Mononuclear cell (primary cell): ENCODE data around the gene VAMP4. TPM values are rescaled to one million over a fixed set of nuclear protein-coding genes. Genes with fewer than 3 reads are reported as not detected.
"Not testable (repeated sequence)": the region's sequence is repeated elsewhere in the genome, so short reads cannot be mapped to it uniquely, and the experiment has no call there.

Experiments used
- H3K27me3 ChIP-seq: 2 replicates; pipeline ENCODE4 v1.6.0; 2011; ENCODE audit warnings: low read length, control low read depth; ENCODE audit not compliant: insufficient read depth
- H3K4me1 ChIP-seq: 2 replicates; pipeline ENCODE4 v1.5.1; 2011; ENCODE audit warnings: mild to moderate bottlenecking, low read length, control low read depth; ENCODE audit not compliant: insufficient read depth
- H3K4me3 ChIP-seq: 2 replicates; pipeline ENCODE4 v1.5.1; 2011; ENCODE audit warnings: mild to moderate bottlenecking, low read length, moderate library complexity
- H3K9me3 ChIP-seq: 2 replicates; pipeline ENCODE4 v1.5.1; 2011; ENCODE audit warnings: low read depth, mild to moderate bottlenecking, control low read depth, low read length
- total RNA-seq: library from RNA; depleted of rRNA; stranded (reverse); fragments of >200 nt; gene quantifications from one replicate; pipeline ENCODE4 v1.2.3, GENCODE V29; 2012

The VAMP4 gene
- total RNA-seq, 1 donor, result 13.5 TPM

GRCh38 chr1:171693541-171693940, 48.3 kb downstream of the VAMP4 start:
- H3K27me3 ChIP-seq, H3K9me3 ChIP-seq, H3K4me3 ChIP-seq, H3K4me1 ChIP-seq: not testable (repeated sequence)

GRCh38 chr1:171683870-171684269, 58.0 kb downstream of the VAMP4 start:
- H3K9me3 ChIP-seq, result no peaks in the 10 kb centered on the region
- H3K27me3 ChIP-seq, result no peaks in the 10 kb centered on the region
- H3K4me1 ChIP-seq, result no peaks in the 10 kb centered on the region
- no peak overlapping the region for H3K4me3 ChIP-seq

- H3K4me1 ChIP-seq, result no peaks in the 10 kb centered on the region
Observed at GRCh38 chr1:171680339-171680738, 61.5 kb downstream of the VAMP4 start.

GRCh38 chr1:171676823-171677222, 65.0 kb downstream of the VAMP4 start:
- Histone ChIP-seq H3K9me3 (no peaks in the 10 kb centered on the region), H3K27me3 (no peaks in the 10 kb centered on the region), H3K4me3 (no peak overlapping the region), H3K4me1 (no peaks in the 10 kb centered on the region)

More at GRCh38 chr1:171680339-171680738, 61.5 kb downstream of the VAMP4 start:
- Histone ChIP-seq H3K9me3 (no peaks in the 10 kb centered on the region), H3K4me3 (no peak overlapping the region), H3K27me3 (no peaks in the 10 kb centered on the region)

GRCh38 chr1:171674431-171675405, 67.1 kb downstream of the VAMP4 start:
- H3K27me3 ChIP-seq, result no peaks in the 10 kb centered on the region
- H3K9me3 ChIP-seq, result no peaks in the 10 kb centered on the region
- H3K4me3 ChIP-seq, result no peak overlapping the region
- no peaks in the 10 kb centered on the region for H3K4me1 ChIP-seq

GRCh38 chr1:171670739-171671138, 71.1 kb downstream of the VAMP4 start:
- no peaks in the 10 kb centered on the region for H3K27me3 ChIP-seq
- no peak overlapping the region for H3K4me3 ChIP-seq
- H3K4me1 ChIP-seq, result no peaks in the 10 kb centered on the region
- H3K9me3 ChIP-seq, result no peaks in the 10 kb centered on the region

GRCh38 chr1:171668372-171668771, 73.5 kb downstream of the VAMP4 start:
- Histone ChIP-seq H3K9me3 (no peaks in the 10 kb centered on the region), H3K4me1 (no peaks in the 10 kb centered on the region), H3K27me3 (no peaks in the 10 kb centered on the region), H3K4me3 (no peak overlapping the region)

- H3K4me3 ChIP-seq, result no peak overlapping the region
- H3K4me1 ChIP-seq, result no peaks in the 10 kb centered on the region
- H3K9me3 ChIP-seq, result no peaks in the 10 kb centered on the region
- H3K27me3 ChIP-seq, result no peaks in the 10 kb centered on the region
Observed at GRCh38 chr1:171666114-171666769, 75.6 kb downstream of the VAMP4 start.

- no peaks in the 10 kb centered on the region for H3K27me3 ChIP-seq
- no peak overlapping the region for H3K4me3 ChIP-seq
- no peaks in the 10 kb centered on the region for H3K4me1 ChIP-seq
- H3K9me3 ChIP-seq, result no peaks in the 10 kb centered on the region
Observed at GRCh38 chr1:171664976-171665375, 76.9 kb downstream of the VAMP4 start.

GRCh38 chr1:171663854-171664575, 77.8 kb downstream of the VAMP4 start:
- H3K27me3 ChIP-seq, result no peaks in the 10 kb centered on the region
- no peaks in the 10 kb centered on the region for H3K4me1 ChIP-seq
- H3K4me3 ChIP-seq, result no peak overlapping the region
- no peaks in the 10 kb centered on the region for H3K9me3 ChIP-seq

GRCh38 chr1:171663036-171663853, 78.6 kb downstream of the VAMP4 start:
- H3K4me1 ChIP-seq, result no peaks in the 10 kb centered on the region

GRCh38 chr1:171661076-171661650, 80.7 kb downstream of the VAMP4 start:
- no peaks in the 10 kb centered on the region for H3K27me3 ChIP-seq
- H3K4me3 ChIP-seq, result no peak overlapping the region
- no peaks in the 10 kb centered on the region for H3K9me3 ChIP-seq
- H3K4me1 ChIP-seq, result no peaks in the 10 kb centered on the region

More at GRCh38 chr1:171663036-171663853, 78.6 kb downstream of the VAMP4 start:
- Histone ChIP-seq H3K9me3 (no peaks in the 10 kb centered on the region), H3K4me3 (no peak overlapping the region), H3K27me3 (no peaks in the 10 kb centered on the region)

GRCh38 chr1:171656206-171656605, 85.7 kb downstream of the VAMP4 start:
- H3K4me1 ChIP-seq, H3K4me3 ChIP-seq, H3K9me3 ChIP-seq, H3K27me3 ChIP-seq: not testable (repeated sequence)

- H3K4me3 ChIP-seq, result no peak overlapping the region
- peaks cover 7% of the 10 kb centered on the region for H3K4me1 ChIP-seq
- H3K9me3 ChIP-seq, result no peaks in the 10 kb centered on the region
- no peaks in the 10 kb centered on the region for H3K27me3 ChIP-seq
Observed at GRCh38 chr1:171655746-171656116, 86.1 kb downstream of the VAMP4 start.
